HepG2 (cell line): ENCODE results near the gene PDP2. TPM values are rescaled to one million over a fixed set of nuclear protein-coding genes. Genes with fewer than 3 reads are reported as not detected.

ENCODE experiments used
- AKAP8 ChIP-seq: sonication (generic); formaldehyde crosslinking; IDR thresholded peaks from 2 replicates; pipeline ENCODE4 v1.5.1; 2020; ENCODE audit warnings: mild to moderate bottlenecking, missing genetic modification reagents
- CEBPG ChIP-seq: IDR thresholded peaks from 2 replicates; pipeline ENCODE4 v1.6.1; 2016
- ERF ChIP-seq: IDR thresholded peaks from 2 replicates; pipeline ENCODE4 v1.6.1; 2018; ENCODE audit warnings: missing biosample characterization, missing genetic modification reagents
- FOSL2 ChIP-seq: sonication (generic); formaldehyde crosslinking; IDR thresholded peaks from 2 replicates; pipeline ENCODE4 v1.4.0; 2020; ENCODE audit warnings: missing genetic modification reagents
- FOXO1 ChIP-seq: sonication (generic); formaldehyde crosslinking; IDR thresholded peaks from 2 replicates; pipeline ENCODE4 v1.4.0; 2020; ENCODE audit warnings: missing genetic modification reagents
- GATAD1 ChIP-seq: IDR thresholded peaks from 2 replicates; pipeline ENCODE4 v1.6.1; 2016; ENCODE audit warnings: missing genetic modification reagents, missing compliant biosample characterization
- GPN1 ChIP-seq: sonication (generic); formaldehyde crosslinking; IDR thresholded peaks from 2 replicates; pipeline ENCODE4 v1.5.1; 2020; ENCODE audit warnings: missing genetic modification reagents, borderline replicate concordance
- HNRNPH1 ChIP-seq: fragments of 200-400 bp; formaldehyde crosslinking; optimal IDR thresholded peaks from 2 replicates; pipeline ENCODE3; 2017; ENCODE audit warnings: mild to moderate bottlenecking, low read depth, low read length
- HOXA7 ChIP-seq: sonication (generic); formaldehyde crosslinking; IDR thresholded peaks from 2 replicates; pipeline ENCODE4 v1.8.1; 2022; ENCODE audit warnings: mild to moderate bottlenecking, missing genetic modification reagents, moderate library complexity
- JDP2 ChIP-seq: sonication (generic); formaldehyde crosslinking; IDR thresholded peaks from 2 replicates; pipeline ENCODE4 v1.8.1; 2022; ENCODE audit warnings: missing genetic modification reagents, borderline replicate concordance
- KDM5B ChIP-seq: sonication (generic); formaldehyde crosslinking; IDR thresholded peaks from 2 replicates; pipeline ENCODE4 v1.4.0; 2020; ENCODE audit warnings: missing genetic modification reagents, mild to moderate bottlenecking, borderline replicate concordance
- KLF16 ChIP-seq, 2 experiments: sonication (generic) in 1 of 2; formaldehyde crosslinking in 1 of 2; IDR thresholded peaks; 2 replicates each; pipeline versions ENCODE4 v1.6.1 to v1.8.0; 2016 to 2023; ENCODE audit warnings: missing genetic modification reagents in 2 of 2, missing compliant biosample characterization in 1 of 2
- MBNL3 ChIP-seq: fragments of 250-450 bp; sonication (Bioruptor Pico); conservative IDR thresholded peaks from 2 replicates; pipeline ENCODE4 v1.8.0; 2022; ENCODE audit warnings: mild to moderate bottlenecking, inconsistent platforms
- MTA1 ChIP-seq: sonication (generic); formaldehyde crosslinking; IDR thresholded peaks from 2 replicates; pipeline ENCODE4 v1.4.0; 2020; ENCODE audit warnings: missing genetic modification reagents, mild to moderate bottlenecking, borderline replicate concordance
- NCOA2 ChIP-seq: sonication (generic); formaldehyde crosslinking; IDR thresholded peaks from 2 replicates; pipeline ENCODE4 v1.8.0; 2022; ENCODE audit warnings: inconsistent platforms
- NFIB ChIP-seq: sonication (generic); formaldehyde crosslinking; IDR thresholded peaks from 2 replicates; pipeline ENCODE4 v1.9.0; 2021; ENCODE audit warnings: missing genetic modification reagents, mild to moderate bottlenecking, borderline replicate concordance
- NFKB2 ChIP-seq: sonication (generic); formaldehyde crosslinking; IDR thresholded peaks from 2 replicates; pipeline ENCODE4 v1.4.0; 2020; ENCODE audit warnings: missing genetic modification reagents, borderline replicate concordance
- PCBP2 ChIP-seq: fragments of 200-400 bp; formaldehyde crosslinking; optimal IDR thresholded peaks from 2 replicates; pipeline ENCODE3; 2018; ENCODE audit warnings: low read length, low read depth; ENCODE audit not compliant: poor library complexity, severe bottlenecking
- POLR2AphosphoS5 ChIP-seq: IDR thresholded peaks from 2 replicates; pipeline ENCODE4 v1.6.1; 2012; ENCODE audit warnings: low read depth, low read length
- RXRB ChIP-seq: IDR thresholded peaks from 2 replicates; pipeline ENCODE4 v1.6.1; 2016; ENCODE audit warnings: borderline replicate concordance, missing genetic modification reagents, missing compliant biosample characterization
- ZFP36 ChIP-seq: fragments of 150-350 bp; IDR thresholded peaks from 2 replicates; pipeline ENCODE4 v1.6.1; 2018; ENCODE audit warnings: borderline replicate concordance, low read length, low read depth; ENCODE audit not compliant: partially characterized antibody
- ZFP62 ChIP-seq: sonication (generic); formaldehyde crosslinking; IDR thresholded peaks from 2 replicates; pipeline ENCODE4 v1.4.0; 2020; ENCODE audit warnings: missing genetic modification reagents
- ZNF367 ChIP-seq: sonication (generic); formaldehyde crosslinking; IDR thresholded peaks from 2 replicates; pipeline ENCODE4 v1.4.0; 2020; ENCODE audit warnings: missing genetic modification reagents, borderline replicate concordance
- ZSCAN29 ChIP-seq: sonication (generic); formaldehyde crosslinking; conservative IDR thresholded peaks from 2 replicates; pipeline ENCODE4 v1.4.0; 2020; ENCODE audit warnings: mild to moderate bottlenecking, missing genetic modification reagents
- polyA plus RNA-seq, 8 experiments: library from polyadenylated mRNA; depleted of rRNA in 3 of 8; stranded (reverse) in 7 of 8; unstranded in 1 of 8; fragments of >200 nt; fragmentation: Illumina TruSeq in 4 of 8; extraction: Trizol in 4 of 8; gene quantifications; 2 replicates each; pipeline versions ENCODE4 v1.2.1 to v1.2.3, GENCODE V29; 2011 to 2016; ENCODE audit warnings: low read depth in 4 of 8, missing spikeins in 1 of 8, mixed read lengths in 1 of 8; ENCODE audit not compliant: insufficient read depth in 1 of 8
- total RNA-seq, 5 experiments: library from RNA; depleted of rRNA; stranded (reverse); fragments of >200 nt; fragmentation: Illumina TruSeq; extraction: Trizol; gene quantifications; 2 replicates each; pipeline ENCODE4 v1.2.3, GENCODE V29; 2016; ENCODE audit warnings: low read depth in 1 of 5

The PDP2 gene
- total and polyA plus RNA-seq, 2 of the 13 experiments (the other 11 are each of a cell fraction or from before 2014, with no cell fraction given), result 12.8 to 15.8 TPM

DNA sequence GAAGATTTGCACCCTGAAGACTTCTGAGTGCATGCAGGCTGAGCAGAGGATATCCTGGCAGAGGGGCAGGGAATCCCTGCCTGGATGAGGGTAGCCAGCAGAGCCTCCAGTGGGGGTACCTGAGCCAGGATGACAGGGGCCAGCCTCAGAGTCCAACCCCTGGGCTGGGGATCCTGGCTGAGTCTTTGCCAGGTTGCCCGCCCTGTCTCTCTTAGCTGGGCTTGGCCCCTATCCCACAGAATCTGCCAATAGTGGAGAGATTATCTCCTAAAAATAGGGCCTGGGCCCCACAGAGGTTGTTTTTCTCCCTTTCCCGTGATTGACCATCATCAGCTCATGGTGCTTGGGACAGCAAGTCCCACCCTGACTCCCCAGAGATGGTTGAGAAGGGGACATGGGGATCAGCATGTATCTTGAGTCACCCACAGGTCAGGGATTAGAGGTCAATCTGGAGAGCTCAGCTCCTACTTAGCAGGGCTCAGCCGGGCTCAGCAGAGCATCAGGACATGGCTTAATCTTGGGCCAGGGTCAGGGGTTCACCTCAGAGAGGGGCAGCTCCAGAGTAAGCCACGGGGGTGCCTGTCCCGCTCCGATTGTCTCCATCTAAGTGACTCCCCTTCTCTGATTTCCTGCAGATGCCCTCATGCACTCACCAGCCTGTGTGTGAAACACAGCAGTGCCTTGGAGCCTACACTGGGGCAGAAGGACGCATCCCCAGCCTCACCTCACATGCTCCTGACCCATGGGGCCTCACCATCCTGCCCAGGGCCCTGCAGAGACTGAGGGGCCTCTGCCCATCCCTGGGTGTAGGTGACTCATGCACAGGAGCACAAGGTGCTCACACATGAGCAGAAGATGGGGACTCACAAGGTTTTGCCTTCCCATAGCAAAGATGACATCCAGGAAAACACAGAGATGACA lies 26.9 kb downstream of the PDP2 start (continued):
- TF ChIP-seq NFKB2 (CRISPR knock-in tag) (no peak), ERF (CRISPR knock-in tag) (peak; percentile 19; the same call in 1 of the 2 replicates), KLF16 (CRISPR knock-in tag; IDR thresholded peaks at IDR 0.05) (no peak), KDM5B (no peak), POLR2AphosphoS5 (no peak), NFIB (CRISPR knock-in tag) (no peak), PCBP2 (no peak), MTA1 (CRISPR knock-in tag) (no peak), HOXA7 (no peak), ZSCAN29 (no peak), MBNL3 (CRISPR knock-in tag) (no peak), RXRB (CRISPR knock-in tag) (0 out of 2 replicates have a peak, but pooled peaks have one; percentile 36), CEBPG (CRISPR knock-in tag) (no peak), HNRNPH1 (no peak), GATAD1 (CRISPR knock-in tag) (0 out of 2 replicates have a peak, but pooled peaks have one; percentile 30), JDP2 (CRISPR knock-in tag) (no peak), ZFP62 (CRISPR knock-in tag) (no peak), ZNF367 (CRISPR knock-in tag) (no peak), ZFP36 (no peak), FOSL2 (CRISPR knock-in tag) (peak; percentile 86), NCOA2 (CRISPR knock-in tag) (no peak), FOXO1 (CRISPR knock-in tag) (0 out of 2 replicates have a peak, but pooled peaks have one; percentile 6), GPN1 (no peak), AKAP8 (CRISPR knock-in tag) (no peak)
